ENCODE results near the gene L3MBTL4.

Gene L3MBTL4

DNA sequence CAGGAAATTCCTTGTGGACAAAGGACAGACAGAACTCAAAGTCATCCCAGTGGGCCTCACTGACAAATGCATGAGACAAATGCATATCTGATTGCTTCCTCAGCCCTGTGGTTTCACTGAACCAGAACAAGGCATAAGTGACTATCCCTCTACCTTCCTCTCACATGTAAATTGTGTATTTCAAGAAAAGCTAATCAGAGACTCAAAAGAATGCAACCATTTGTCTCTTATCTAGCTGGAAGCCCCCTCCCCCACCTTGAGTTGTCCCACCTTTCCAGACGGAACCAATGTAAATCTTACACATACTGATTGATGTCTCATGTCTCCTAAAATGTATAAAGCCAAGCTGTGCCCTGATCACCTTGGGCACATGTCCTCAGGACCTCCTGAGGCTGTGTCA lies 417.4 kb downstream of the L3MBTL4 start:
- DNase-seq (ENCODE audit: insufficient read length, low spot score) (no peak), FAIRE-seq (no peak)
- TF ChIP-seq SPI1 (IDR thresholded peaks at IDR 0.05; ENCODE audit: low read depth, low read length) (no peak), PAX5 (IDR thresholded peaks at IDR 0.05; ENCODE audit: insufficient read depth, low read length, severe bottlenecking) (no peak), TAF1 (IDR thresholded peaks at IDR 0.05; ENCODE audit: low read depth, low read length) (no peak), POLR2A (IDR thresholded peaks at IDR 0.05; ENCODE audit: low read depth, low read length) (no peak), POU2F2 (IDR thresholded peaks at IDR 0.05; ENCODE audit: low read depth, low read length) (no peak), POLR2AphosphoS5 (IDR thresholded peaks at IDR 0.05; ENCODE audit: low read depth, low read length) (no peak)

DNA sequence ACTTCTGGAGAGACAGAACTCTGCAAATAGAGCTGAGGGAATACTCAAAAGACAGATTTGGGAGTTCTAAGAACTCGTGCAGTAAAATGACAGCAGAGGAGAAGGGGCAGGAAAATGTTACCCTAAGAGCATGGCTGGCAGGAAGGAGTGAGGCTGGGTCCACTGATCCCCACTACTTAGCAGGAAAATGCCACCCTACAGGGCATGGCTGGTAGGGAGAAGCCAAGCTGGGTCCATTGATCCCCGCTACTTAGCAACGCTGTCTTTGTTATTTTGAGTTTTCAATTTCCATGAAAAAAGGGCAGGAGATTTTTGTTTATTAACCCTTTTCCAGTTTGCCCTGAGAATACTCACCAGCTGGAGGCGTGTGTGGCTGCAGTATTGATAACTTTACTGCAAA lies 419.1 kb downstream of the L3MBTL4 start:
- TF ChIP-seq PAX5 (IDR thresholded peaks at IDR 0.05; ENCODE audit: insufficient read depth, low read length, severe bottlenecking) (no peak), POLR2A (IDR thresholded peaks at IDR 0.05; ENCODE audit: low read depth, low read length) (no peak), TAF1 (IDR thresholded peaks at IDR 0.05; ENCODE audit: low read depth, low read length) (no peak), POLR2AphosphoS5 (IDR thresholded peaks at IDR 0.05; ENCODE audit: low read depth, low read length) (no peak), SPI1 (IDR thresholded peaks at IDR 0.05; ENCODE audit: low read depth, low read length) (no peak), POU2F2 (IDR thresholded peaks at IDR 0.05; ENCODE audit: low read depth, low read length) (no peak)
- no peak for DNase-seq (ENCODE audit: insufficient read length, low spot score)
- FAIRE-seq = no peak

DNA sequence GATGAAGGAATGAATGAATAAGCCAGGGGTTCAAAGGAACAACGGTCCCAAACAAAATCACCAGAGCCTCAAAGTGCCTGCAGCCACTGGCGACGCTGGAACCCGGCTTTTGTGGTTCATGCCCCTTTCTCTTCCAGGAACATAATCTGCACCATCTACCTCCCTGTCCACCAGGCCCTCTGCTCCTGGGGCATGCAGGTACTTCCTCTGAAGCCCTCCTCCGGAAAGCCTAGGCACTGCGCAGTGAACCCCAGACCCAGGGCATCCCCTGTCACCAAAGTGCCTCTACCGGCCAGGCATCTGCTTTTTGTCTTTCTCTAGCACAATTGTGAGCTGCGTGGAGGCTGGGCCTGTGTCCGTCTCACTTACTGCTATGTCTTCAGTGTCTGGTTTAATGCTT lies 420.8 kb downstream of the L3MBTL4 start:
- DNase-seq (ENCODE audit: insufficient read length, low spot score) = no peak
- FAIRE-seq = no peak
- TF ChIP-seq POU2F2 (IDR thresholded peaks at IDR 0.05; ENCODE audit: low read depth, low read length) (no peak), SPI1 (IDR thresholded peaks at IDR 0.05; ENCODE audit: low read depth, low read length) (no peak), TAF1 (IDR thresholded peaks at IDR 0.05; ENCODE audit: low read depth, low read length) (no peak), POLR2A (IDR thresholded peaks at IDR 0.05; ENCODE audit: low read depth, low read length) (no peak), PAX5 (IDR thresholded peaks at IDR 0.05; ENCODE audit: insufficient read depth, low read length, severe bottlenecking) (no peak), POLR2AphosphoS5 (IDR thresholded peaks at IDR 0.05; ENCODE audit: low read depth, low read length) (no peak)

DNA sequence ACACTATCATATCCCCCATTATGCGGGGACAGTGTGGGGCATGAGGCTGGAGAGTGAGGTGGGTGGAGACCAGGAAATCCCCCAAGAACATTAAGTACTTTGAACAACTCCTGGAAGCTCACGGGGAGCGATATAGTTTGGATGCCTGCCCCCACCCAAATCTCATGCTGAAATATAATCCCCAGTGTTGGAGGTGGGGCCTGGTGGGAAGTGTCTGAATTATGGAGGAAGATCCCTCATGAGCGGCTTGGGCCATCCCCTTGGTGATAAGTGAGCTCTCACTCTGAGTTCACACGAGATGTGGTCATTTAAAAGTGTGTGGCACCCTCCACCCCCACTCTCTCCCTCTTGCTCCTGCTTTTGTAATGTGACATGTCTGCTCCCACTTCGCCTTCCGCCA lies 422.3 kb downstream of the L3MBTL4 start:
- TF ChIP-seq SPI1 (IDR thresholded peaks at IDR 0.05; ENCODE audit: low read depth, low read length) = no peak
- DNase-seq (ENCODE audit: insufficient read length, low spot score) = no peak
- FAIRE-seq = no peak

DNA sequence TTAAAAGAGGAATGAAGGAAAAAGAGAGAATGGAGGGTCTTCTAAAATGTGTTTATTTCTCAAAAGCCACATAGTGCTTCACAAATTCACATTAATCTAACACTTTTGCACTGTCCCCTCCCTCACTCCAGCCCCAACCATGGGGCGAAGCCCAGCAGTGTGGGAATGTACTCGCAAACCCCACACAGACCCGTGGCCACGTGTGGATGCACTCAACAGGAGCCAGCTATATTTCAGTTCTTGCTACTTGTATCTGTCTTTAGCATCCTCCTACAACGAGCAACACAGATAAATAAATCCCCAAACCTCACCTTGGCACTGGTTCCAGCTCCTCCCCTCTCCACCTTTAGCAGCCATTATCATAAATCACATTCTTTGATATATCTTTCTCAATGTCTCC lies 427.5 kb downstream of the L3MBTL4 start:
- no peak for DNase-seq (ENCODE audit: insufficient read length, low spot score)
- TF ChIP-seq SPI1 (IDR thresholded peaks at IDR 0.05; ENCODE audit: low read depth, low read length) = no peak
- TF ChIP-seq POLR2AphosphoS5 (IDR thresholded peaks at IDR 0.05; ENCODE audit: low read depth, low read length) = no peak
- TF ChIP-seq PAX5 (IDR thresholded peaks at IDR 0.05; ENCODE audit: insufficient read depth, low read length, severe bottlenecking) = no peak
- no peak for TF ChIP-seq POU2F2 (IDR thresholded peaks at IDR 0.05; ENCODE audit: low read depth, low read length)
- TF ChIP-seq TAF1 (IDR thresholded peaks at IDR 0.05; ENCODE audit: low read depth, low read length) = no peak
- no peak for TF ChIP-seq POLR2A (IDR thresholded peaks at IDR 0.05; ENCODE audit: low read depth, low read length)

DNA sequence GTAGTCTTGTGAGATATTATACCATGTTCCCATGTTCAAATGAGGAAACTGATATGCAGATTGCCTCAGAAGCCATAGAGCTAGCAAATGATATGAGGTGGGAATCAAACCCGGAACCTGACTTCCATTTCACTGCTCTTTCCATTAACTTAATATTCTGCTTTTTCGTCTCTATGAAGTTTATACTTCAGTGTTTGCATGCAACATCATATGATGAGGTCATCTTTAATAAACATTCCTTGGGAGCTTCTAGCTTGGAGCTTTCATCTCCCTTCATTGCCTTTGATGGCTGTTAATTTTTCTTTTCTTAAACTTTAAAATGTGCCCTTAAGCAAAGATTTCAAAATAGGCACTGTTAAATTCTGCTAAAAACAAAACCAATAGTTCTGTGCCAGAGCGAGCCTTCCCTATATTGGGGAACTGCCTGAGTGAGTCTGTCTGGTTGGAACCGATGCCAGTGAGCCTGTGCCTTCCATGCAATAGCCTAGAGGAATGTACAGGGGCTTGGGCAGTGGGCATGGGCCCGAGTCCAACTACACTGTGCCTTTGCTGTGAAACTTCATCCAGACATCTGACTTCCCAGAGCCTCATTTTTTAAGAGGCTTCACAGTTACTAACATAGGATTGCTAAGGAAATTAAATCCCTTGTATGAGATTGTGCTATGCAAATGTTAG lies 428.3 kb downstream of the L3MBTL4 start:
- DNase-seq (ENCODE audit: insufficient read length, low spot score) (no peak), FAIRE-seq (no peak)
- TF ChIP-seq TAF1 (IDR thresholded peaks at IDR 0.05; ENCODE audit: low read depth, low read length) (no peak), SPI1 (IDR thresholded peaks at IDR 0.05; ENCODE audit: low read depth, low read length) (no peak), POLR2AphosphoS5 (IDR thresholded peaks at IDR 0.05; ENCODE audit: low read depth, low read length) (no peak), POU2F2 (IDR thresholded peaks at IDR 0.05; ENCODE audit: low read depth, low read length) (no peak), PAX5 (IDR thresholded peaks at IDR 0.05; ENCODE audit: insufficient read depth, low read length, severe bottlenecking) (no peak), POLR2A (IDR thresholded peaks at IDR 0.05; ENCODE audit: low read depth, low read length) (no peak)

More for the DNA sequence above, 427.5 kb downstream of the L3MBTL4 start:
- FAIRE-seq = no peak

DNA sequence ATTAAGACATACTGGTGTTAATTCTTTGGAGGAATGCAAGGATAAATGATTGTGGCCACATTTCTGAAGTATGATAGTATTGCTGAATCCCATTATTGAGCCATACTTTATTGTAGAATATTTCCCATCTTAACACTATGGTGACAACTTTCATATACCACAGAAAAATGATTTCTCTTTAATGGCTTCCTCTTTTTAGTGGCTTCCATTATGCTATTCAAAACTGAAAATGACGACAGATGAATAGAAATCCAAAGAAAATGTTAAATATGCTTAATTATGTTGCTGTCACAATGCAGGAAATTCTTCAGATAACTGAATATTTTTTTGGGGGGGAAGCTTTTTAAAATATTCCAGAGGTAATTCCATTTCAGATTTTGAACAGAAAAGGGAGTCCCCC lies 430.5 kb downstream of the L3MBTL4 start:
- DNase-seq (ENCODE audit: insufficient read length, low spot score) = no peak
- no peak for FAIRE-seq
- no peak for TF ChIP-seq POLR2AphosphoS5 (IDR thresholded peaks at IDR 0.05; ENCODE audit: low read depth, low read length)
- TF ChIP-seq SPI1 (IDR thresholded peaks at IDR 0.05; ENCODE audit: low read depth, low read length) = peak; percentile 63; the same call in 1 of the 2 replicates

DNA sequence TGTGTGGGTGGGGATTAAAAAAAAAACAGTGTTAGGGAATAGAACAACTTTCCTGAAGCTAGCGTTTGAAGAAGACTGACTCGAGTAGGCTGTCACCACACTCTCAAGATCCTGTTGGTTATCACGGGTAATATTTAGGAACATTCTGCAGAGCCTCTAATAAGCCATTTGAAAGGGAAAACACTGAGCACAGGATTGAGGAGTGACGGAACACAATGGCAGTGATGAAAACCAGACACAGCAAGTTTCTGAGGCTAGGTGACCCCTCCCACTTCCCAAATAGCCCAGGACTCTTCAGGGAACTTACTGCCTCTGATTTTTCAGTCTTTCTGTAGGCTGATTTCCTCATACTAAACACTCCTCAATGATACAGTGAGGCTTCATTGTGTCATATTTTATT lies 431.2 kb downstream of the L3MBTL4 start:
- no peak for TF ChIP-seq TAF1 (IDR thresholded peaks at IDR 0.05; ENCODE audit: low read depth, low read length)
- TF ChIP-seq POU2F2 (IDR thresholded peaks at IDR 0.05; ENCODE audit: low read depth, low read length) = no peak
- TF ChIP-seq SPI1 (IDR thresholded peaks at IDR 0.05; ENCODE audit: low read depth, low read length) = no peak
- TF ChIP-seq POLR2AphosphoS5 (IDR thresholded peaks at IDR 0.05; ENCODE audit: low read depth, low read length) = no peak
- no peak for TF ChIP-seq PAX5 (IDR thresholded peaks at IDR 0.05; ENCODE audit: insufficient read depth, low read length, severe bottlenecking)
- TF ChIP-seq POLR2A (IDR thresholded peaks at IDR 0.05; ENCODE audit: low read depth, low read length) = no peak
- no peak for FAIRE-seq
- no peak for DNase-seq (ENCODE audit: insufficient read length, low spot score)

DNA sequence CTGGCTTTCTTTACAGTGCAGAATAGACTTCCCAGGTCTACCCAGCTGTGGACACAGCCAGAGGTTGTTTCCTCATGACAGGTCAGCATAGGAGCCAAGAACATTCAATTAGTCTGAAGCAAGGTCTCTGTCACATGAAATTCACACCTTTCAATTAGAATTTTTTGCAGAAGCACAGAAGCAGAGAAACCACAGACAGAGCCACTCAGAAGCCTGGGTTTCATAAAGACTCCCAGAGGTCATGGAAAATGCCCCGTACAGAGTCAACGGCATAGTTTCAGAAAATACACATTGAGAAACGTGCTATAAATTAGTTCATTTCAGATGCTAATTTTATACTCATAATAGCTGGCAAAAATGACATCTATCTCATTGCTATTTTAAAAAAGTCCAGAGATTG lies 432.4 kb downstream of the L3MBTL4 start:
- FAIRE-seq = peak; percentile 61
- DNase-seq (ENCODE audit: insufficient read length, low spot score) = no peak
- TF ChIP-seq TAF1 (IDR thresholded peaks at IDR 0.05; ENCODE audit: low read depth, low read length) (no peak), POU2F2 (IDR thresholded peaks at IDR 0.05; ENCODE audit: low read depth, low read length) (no peak), POLR2AphosphoS5 (IDR thresholded peaks at IDR 0.05; ENCODE audit: low read depth, low read length) (no peak), PAX5 (IDR thresholded peaks at IDR 0.05; ENCODE audit: insufficient read depth, low read length, severe bottlenecking) (no peak), POLR2A (IDR thresholded peaks at IDR 0.05; ENCODE audit: low read depth, low read length) (no peak), SPI1 (IDR thresholded peaks at IDR 0.05; ENCODE audit: low read depth, low read length) (no peak)

DNA sequence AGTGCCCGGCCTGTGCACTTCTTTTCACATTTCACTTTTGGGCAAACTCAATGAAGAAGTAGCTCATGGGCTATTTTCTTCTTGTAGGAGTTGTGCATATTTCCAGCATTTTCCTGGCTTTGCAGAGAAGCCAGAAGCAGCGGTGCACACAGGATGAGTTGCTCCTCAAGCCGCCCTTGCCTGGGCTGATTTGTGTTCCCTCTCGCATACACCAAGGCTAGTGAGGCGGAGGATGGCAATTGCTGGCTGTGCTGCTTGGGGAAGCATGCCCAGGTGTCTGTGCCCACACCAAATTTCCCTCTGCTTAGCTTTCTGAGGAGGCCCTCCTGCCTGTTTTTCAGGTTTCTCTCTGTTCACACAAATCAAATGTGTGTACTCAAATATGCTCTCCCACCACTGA lies 434.0 kb downstream of the L3MBTL4 start:
- DNase-seq (ENCODE audit: insufficient read length, low spot score) (no peak), FAIRE-seq (no peak)
- TF ChIP-seq POU2F2 (IDR thresholded peaks at IDR 0.05; ENCODE audit: low read depth, low read length) (no peak), SPI1 (IDR thresholded peaks at IDR 0.05; ENCODE audit: low read depth, low read length) (no peak), TAF1 (IDR thresholded peaks at IDR 0.05; ENCODE audit: low read depth, low read length) (no peak), PAX5 (IDR thresholded peaks at IDR 0.05; ENCODE audit: insufficient read depth, low read length, severe bottlenecking) (no peak)

Data from GM12891 (cell line).